Measurements from ENCODE around the gene QRFP.

- TF ChIP-seq CTCF (IDR thresholded peaks at IDR 0.05) (no peak), POLR2A (IDR thresholded peaks at IDR 0.05) (no peak)
Observed at GRCh38 chr9:130942084-130942483, 45.5 kb upstream of the QRFP start.
